ENCODE measurements around the gene CD47.

The CD47 gene

DNA sequence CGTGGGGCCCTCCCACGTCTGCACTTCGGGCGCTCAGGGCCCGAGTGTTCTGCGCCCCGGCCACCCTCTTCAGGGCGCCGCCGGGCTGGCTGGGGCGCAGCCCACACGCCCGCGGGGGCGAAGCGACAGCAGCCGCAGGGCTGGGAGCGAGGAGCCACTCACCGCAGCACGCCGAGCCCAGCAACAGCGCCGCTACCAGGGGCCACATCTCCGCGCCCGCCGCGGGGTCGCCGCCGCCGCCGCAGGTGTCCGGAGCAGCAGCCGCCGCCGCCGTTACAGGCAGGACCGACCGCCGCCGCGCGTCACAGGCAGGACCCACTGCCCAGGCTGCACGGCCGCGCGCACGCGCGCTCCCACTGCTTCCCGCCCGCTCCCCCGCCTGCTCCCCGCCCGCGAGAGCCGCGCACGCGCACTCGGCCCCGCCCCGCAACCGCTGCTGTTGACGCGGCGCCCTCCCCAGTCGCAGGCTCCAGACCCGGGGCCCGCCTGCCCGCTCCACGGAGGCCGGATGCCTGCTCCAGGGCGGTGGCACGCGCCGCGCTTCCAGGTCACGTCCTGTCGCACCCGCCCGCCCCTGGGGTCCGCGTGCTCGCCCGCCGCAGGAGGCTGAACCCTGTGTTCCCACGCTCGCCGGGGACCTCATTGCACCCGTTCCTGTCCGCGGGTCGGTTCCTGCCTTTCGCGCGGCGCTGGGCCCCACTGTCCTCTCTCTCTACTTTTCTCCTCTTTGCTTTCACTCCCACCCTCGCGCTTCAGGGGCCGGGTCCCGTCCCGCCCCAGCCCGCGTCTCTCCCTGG, at the start of gene CD47:
Gene CD47 (minus strand): TSS at position 331 of the 797 bp plus-strand sequence. CDS start 123 bp downstream, at position 208.
- peak within 1 kb of the TSS; percentile 93 for H3K4me3 ChIP-seq (ENCODE audit: control insufficient read depth, low read depth, low read length)
- TF ChIP-seq, protein P1, sequence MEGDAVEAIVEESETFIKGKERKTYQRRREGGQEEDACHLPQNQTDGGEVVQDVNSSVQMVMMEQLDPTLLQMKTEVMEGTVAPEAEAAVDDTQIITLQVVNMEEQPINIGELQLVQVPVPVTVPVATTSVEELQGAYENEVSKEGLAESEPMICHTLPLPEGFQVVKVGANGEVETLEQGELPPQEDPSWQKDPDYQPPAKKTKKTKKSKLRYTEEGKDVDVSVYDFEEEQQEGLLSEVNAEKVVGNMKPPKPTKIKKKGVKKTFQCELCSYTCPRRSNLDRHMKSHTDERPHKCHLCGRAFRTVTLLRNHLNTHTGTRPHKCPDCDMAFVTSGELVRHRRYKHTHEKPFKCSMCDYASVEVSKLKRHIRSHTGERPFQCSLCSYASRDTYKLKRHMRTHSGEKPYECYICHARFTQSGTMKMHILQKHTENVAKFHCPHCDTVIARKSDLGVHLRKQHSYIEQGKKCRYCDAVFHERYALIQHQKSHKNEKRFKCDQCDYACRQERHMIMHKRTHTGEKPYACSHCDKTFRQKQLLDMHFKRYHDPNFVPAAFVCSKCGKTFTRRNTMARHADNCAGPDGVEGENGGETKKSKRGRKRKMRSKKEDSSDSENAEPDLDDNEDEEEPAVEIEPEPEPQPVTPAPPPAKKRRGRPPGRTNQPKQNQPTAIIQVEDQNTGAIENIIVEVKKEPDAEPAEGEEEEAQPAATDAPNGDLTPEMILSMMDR (IDR thresholded peaks at IDR 0.05; ENCODE audit: control insufficient read depth, insufficient read depth, low read depth, low read length, missing control alignments) = no peak
- DNase-seq (ENCODE audit: low read depth) = peak; percentile 41

DNA sequence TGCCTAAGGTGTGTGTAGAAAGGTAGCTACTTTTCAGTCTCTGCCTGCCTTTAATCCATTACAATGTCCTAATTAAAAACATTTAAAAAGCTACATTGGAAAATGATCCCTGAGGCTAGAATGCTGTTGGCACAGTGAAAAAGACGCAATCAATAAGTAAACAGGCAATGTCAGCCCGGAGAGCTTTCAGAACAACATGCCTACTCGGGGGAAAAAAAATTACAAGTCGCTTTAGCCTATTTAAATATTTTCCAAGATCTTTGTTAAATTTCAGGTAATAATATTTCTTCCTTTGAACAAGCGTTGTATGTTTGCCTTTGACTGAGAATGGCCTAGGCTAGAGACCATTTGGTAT, 46.6 kb upstream of the CD47 start:
- TF ChIP-seq, protein P1 (IDR thresholded peaks at IDR 0.05; ENCODE audit: control insufficient read depth, insufficient read depth, low read depth, low read length, missing control alignments) = no peak
- no peak for DNase-seq (ENCODE audit: low read depth)
- no peak overlapping the region for H3K4me3 ChIP-seq (ENCODE audit: control insufficient read depth, low read depth, low read length)

DNA sequence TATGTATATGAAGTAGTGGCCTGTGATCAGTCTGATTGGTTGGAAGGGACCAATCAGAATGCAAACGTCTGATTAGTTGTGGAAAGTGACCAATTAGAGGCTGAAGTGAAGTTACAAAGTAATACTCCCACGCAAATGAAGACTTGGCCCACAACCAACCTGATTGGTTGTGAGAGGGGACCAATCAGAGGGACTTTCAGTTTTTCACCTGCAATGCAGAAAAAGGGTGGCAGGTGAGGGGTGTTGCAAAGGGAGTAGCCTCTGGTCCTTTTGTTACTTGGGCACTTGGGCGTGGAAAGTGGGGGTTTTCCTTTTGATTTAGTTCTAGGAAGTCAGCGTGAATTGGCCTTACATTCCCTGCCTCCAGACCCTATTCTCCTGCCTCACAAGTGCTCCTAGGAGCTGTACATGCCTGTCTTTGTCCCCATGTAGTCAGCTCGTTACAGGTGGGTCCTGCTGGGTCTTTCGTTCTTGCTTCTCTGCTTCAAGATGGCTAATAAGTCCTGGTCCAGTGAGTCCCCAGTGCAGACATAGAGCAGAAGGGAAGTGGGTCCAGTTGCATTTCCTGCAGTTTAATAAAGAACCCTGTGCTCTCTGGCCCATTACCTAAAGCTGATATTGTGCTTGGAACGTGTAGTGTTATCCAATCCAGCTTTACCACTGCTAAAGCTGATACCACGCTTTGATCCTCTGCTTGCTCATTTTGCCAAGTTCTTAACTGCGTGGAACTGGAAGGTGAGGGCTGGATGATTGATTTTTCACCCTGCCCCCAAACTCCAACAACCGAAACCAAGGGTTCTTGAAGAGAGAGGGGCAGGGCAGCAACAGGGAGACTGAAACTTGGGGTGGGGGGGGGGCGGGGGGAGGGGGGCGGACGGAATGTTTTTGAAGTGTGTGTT, 46.0 kb upstream of the CD47 start:
- no peak overlapping the region for H3K4me3 ChIP-seq (ENCODE audit: control insufficient read depth, low read depth, low read length)
- TF ChIP-seq, protein P1 (IDR thresholded peaks at IDR 0.05; ENCODE audit: control insufficient read depth, insufficient read depth, low read depth, low read length, missing control alignments) = no peak
- DNase-seq (ENCODE audit: low read depth) = no peak

DNA sequence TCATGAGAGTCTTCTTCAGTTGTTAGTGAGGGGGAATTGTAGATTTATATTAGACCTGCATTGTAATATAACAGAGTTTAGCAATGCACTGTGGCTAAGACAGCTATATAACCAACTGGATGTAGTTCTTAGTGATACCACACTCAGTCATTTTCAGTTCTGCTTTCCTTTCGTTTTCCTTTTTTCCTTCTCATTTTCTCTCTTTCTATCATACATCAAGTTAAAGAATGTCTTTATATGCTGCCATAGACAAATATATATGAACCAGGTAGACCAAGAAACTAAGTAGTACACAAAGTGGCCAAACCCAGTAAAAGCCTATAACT, 43.7 kb upstream of the CD47 start:
- DNase-seq (ENCODE audit: low read depth) = no peak
- no peak overlapping the region for H3K4me3 ChIP-seq (ENCODE audit: control insufficient read depth, low read depth, low read length)
- TF ChIP-seq, protein P1 (IDR thresholded peaks at IDR 0.05; ENCODE audit: control insufficient read depth, insufficient read depth, low read depth, low read length, missing control alignments) = no peak

DNA sequence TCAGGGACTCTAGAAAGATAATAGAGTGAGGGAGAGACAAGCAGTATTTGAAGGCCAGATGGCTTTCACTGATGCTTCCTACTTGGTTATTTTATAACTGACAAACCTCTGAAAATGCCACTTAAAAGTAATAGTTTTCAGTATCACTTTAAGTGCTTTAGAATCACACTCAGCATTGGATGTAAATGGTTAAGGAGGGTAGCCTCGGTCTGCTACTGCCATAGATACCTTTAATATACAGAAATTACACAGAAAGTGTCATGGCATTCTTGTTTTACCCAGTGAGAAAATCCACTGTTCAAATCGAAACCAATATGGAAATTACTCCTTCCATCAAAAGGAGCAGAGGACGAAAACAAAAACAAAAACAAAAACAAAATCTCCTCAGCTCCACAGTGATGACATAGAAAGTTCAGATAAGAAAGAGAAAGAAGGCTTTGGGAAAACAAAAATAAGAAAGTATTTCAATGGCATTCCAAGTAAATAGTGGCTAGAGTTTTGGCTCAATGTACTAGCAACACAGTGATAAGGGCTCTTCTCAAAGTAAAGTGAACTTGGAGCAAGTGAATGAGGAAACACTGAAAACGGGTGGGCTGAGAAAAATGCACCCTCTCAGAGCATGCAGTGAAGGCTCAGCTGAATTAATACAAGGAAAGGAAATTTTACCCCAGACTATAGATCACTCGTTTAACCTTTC, 43.2 kb upstream of the CD47 start:
- H3K4me3 ChIP-seq (ENCODE audit: control insufficient read depth, low read depth, low read length) = no peak overlapping the region
- DNase-seq (ENCODE audit: low read depth) = no peak
- TF ChIP-seq, protein P1 (IDR thresholded peaks at IDR 0.05; ENCODE audit: control insufficient read depth, insufficient read depth, low read depth, low read length, missing control alignments) = no peak

DNA sequence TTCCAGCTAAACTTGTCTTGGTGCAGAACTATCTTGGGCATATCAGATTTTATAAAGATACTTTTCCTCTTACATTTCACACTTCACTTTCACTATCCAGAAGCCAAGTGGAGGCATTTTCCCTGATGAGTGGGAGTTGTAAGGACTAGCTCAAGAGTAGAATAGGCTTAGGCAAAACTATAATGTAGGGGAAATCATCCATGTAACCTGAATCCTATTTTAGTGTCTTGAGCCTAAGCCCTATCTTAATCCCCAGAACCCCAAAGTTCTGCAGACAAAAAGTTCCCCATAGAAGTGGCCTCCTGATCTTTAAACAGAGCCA, 42.2 kb upstream of the CD47 start:
- no peak overlapping the region for H3K4me3 ChIP-seq (ENCODE audit: control insufficient read depth, low read depth, low read length)

More for the DNA sequence above, 42.2 kb upstream of the CD47 start:
- TF ChIP-seq, protein P1 (IDR thresholded peaks at IDR 0.05; ENCODE audit: control insufficient read depth, insufficient read depth, low read depth, low read length, missing control alignments) = no peak
- DNase-seq (ENCODE audit: low read depth) = no peak
